Measurements from ENCODE around the gene ZSCAN20.

- TF ChIP-seq CTCF (IDR thresholded peaks at IDR 0.05; ENCODE audit: insufficient read depth, low read length, poor library complexity, severe bottlenecking) (no peak), EZH2phosphoT487 (conservative IDR thresholded peaks at IDR 0.05; ENCODE audit: low read length) (no peak)
These were observed 10.0 kb downstream of the ZSCAN20 start for GRCh38 chr1:33482412-33482811.

Data from SU-DHL-6 (cell line).